GM23338 (cell line): Measurements from ENCODE around the gene CHRM5. TPM values are rescaled to one million over a fixed set of nuclear protein-coding genes. Genes with fewer than 3 reads are reported as not detected.

ENCODE experiments used
- ATAC-seq: fragments of 200-7000 bp; cut with Tn5 transposase; 3 replicates; pipeline ENCODE4 v1.9.1; 2020
- DNase-seq: peaks from one replicate; pipeline ENCODE4 v3.0.0-alpha.2; 2015; ENCODE audit warnings: low spot score
- H2AFZ ChIP-seq: fragments of 200-600 bp; sonication (generic); 2 replicates; pipeline ENCODE4 v1.8.0; 2016; ENCODE audit warnings: antibody characterized with exemption, mild to moderate bottlenecking, moderate library complexity
- H3F3A ChIP-seq: fragments of 200-600 bp; sonication (generic); replicated peaks from 2 replicates; pipeline ENCODE4 v1.8.0; 2017; ENCODE audit warnings: antibody characterized with exemption, mixed run types, low read depth
- H3K27ac ChIP-seq: fragments of 200-600 bp; sonication (generic); 2 replicates; pipeline ENCODE4 v1.6.1; 2016; ENCODE audit warnings: low read depth
- H3K27me3 ChIP-seq: fragments of 200-600 bp; sonication (generic); 2 replicates; pipeline ENCODE4 v1.8.0; 2016; ENCODE audit warnings: mild to moderate bottlenecking, mixed run types, moderate library complexity; ENCODE audit not compliant: insufficient read depth
- H3K36me3 ChIP-seq: fragments of 200-600 bp; sonication (generic); 2 replicates; pipeline ENCODE4 v1.8.0; 2016; ENCODE audit warnings: mild to moderate bottlenecking; ENCODE audit not compliant: insufficient read depth
- H3K4me1 ChIP-seq: fragments of 200-600 bp; sonication (generic); 2 replicates; pipeline ENCODE4 v1.8.0; 2016; ENCODE audit warnings: mild to moderate bottlenecking, moderate library complexity; ENCODE audit not compliant: insufficient read depth
- H3K4me2 ChIP-seq: fragments of 200-600 bp; sonication (generic); 2 replicates; pipeline ENCODE4 v1.7.1; 2017; ENCODE audit warnings: mixed run types
- H3K4me3 ChIP-seq: fragments of 200-600 bp; sonication (generic); 2 replicates; pipeline ENCODE4 v1.6.1; 2016; ENCODE audit warnings: mixed run types
- H3K79me2 ChIP-seq: fragments of 200-600 bp; sonication (generic); replicated peaks from 2 replicates; pipeline ENCODE4 v1.8.0; 2017; ENCODE audit warnings: mild to moderate bottlenecking; ENCODE audit not compliant: insufficient read depth
- H3K9me2 ChIP-seq: fragments of 200-600 bp; sonication (generic); 2 replicates; pipeline ENCODE4 v1.8.0; 2017; ENCODE audit not compliant: insufficient read depth
- H4K20me1 ChIP-seq: fragments of 200-600 bp; sonication (generic); replicated peaks from 2 replicates; pipeline ENCODE4 v1.8.0; 2017; ENCODE audit warnings: mild to moderate bottlenecking; ENCODE audit not compliant: insufficient read depth
- H3K27ac Mint-ChIP-seq: 2 replicates; pipeline ENCODE4 v1.8.0; 2020; ENCODE audit warnings: inconsistent platforms, mild to moderate bottlenecking, moderate library complexity, mixed read lengths
- H3K27me3 Mint-ChIP-seq: 3 replicates; pipeline ENCODE4 v1.8.0; 2022; ENCODE audit warnings: low read depth, mild to moderate bottlenecking, moderate library complexity, mixed read lengths, inconsistent platforms; ENCODE audit not compliant: insufficient read depth, poor library complexity
- H3K36me3 Mint-ChIP-seq: 3 replicates; pipeline ENCODE4 v1.8.0; 2021; ENCODE audit warnings: low read depth, mild to moderate bottlenecking, inconsistent platforms, moderate library complexity, mixed read lengths
- H3K4me1 Mint-ChIP-seq: 3 replicates; pipeline ENCODE4 v1.8.0; 2020; ENCODE audit warnings: mild to moderate bottlenecking, inconsistent platforms, mixed read lengths
- H3K4me3 Mint-ChIP-seq: 3 replicates; pipeline ENCODE4 v1.8.0; 2021; ENCODE audit warnings: moderate library complexity, mild to moderate bottlenecking, inconsistent platforms, mixed read lengths
- H3K9me3 Mint-ChIP-seq: 3 replicates; pipeline ENCODE4 v1.8.0; 2020; ENCODE audit warnings: moderate library complexity, mild to moderate bottlenecking, inconsistent platforms, mixed read lengths
- CREB1 ChIP-seq: fragments of 250-450 bp; sonication (Bioruptor Pico); IDR thresholded peaks from 2 replicates; pipeline ENCODE4 v1.5.0; 2020; ENCODE audit warnings: low read depth, mild to moderate bottlenecking, moderate library complexity
- CTCF ChIP-seq, 2 experiments: fragments of 200-600 bp in 1 of 2; sonication (generic) in 1 of 2; conservative IDR thresholded peaks; 2 replicates each; pipeline versions ENCODE4 v1.5.1 to v1.6.1; 2016 to 2017; ENCODE audit warnings: antibody characterized with exemption in 2 of 2, low read depth in 2 of 2, mild to moderate bottlenecking in 2 of 2, moderate library complexity in 1 of 2
- EZH2 ChIP-seq: fragments of 200-600 bp; sonication (generic); IDR thresholded peaks from one replicate; pipeline ENCODE4 v1.8.0; 2017; ENCODE audit warnings: antibody characterized with exemption, mild to moderate bottlenecking, low read depth; ENCODE audit not compliant: unreplicated experiment
- EZH2phosphoT487 ChIP-seq: fragments of 200-600 bp; sonication (generic); IDR thresholded peaks from one replicate; pipeline ENCODE4 v1.8.1; 2018; ENCODE audit warnings: antibody characterized with exemption; ENCODE audit not compliant: unreplicated experiment
- NANOG ChIP-seq: IDR thresholded peaks from 2 replicates; pipeline ENCODE4 v1.6.1; 2016; ENCODE audit warnings: antibody characterized with exemption, borderline replicate concordance
- POLR2AphosphoS5 ChIP-seq: IDR thresholded peaks from 2 replicates; pipeline ENCODE4 v1.6.1; 2016; ENCODE audit warnings: antibody characterized with exemption, low read depth
- STAT1 ChIP-seq: IDR thresholded peaks from one replicate; pipeline ENCODE4 v1.6.1; 2016; ENCODE audit warnings: antibody characterized with exemption; ENCODE audit not compliant: unreplicated experiment
- ZNF462 ChIP-seq: fragments of 250-450 bp; sonication (Bioruptor Pico); IDR thresholded peaks from 2 replicates; pipeline ENCODE4 v1.5.0; 2020; ENCODE audit warnings: mild to moderate bottlenecking, moderate library complexity
- polyA plus RNA-seq: library from polyadenylated mRNA; unstranded; fragments of >200 nt; fragmentation: Nextera tagmentation; extraction: Ambion mirVana; gene quantifications from 2 replicates; pipeline ENCODE4 v1.2.1, GENCODE V29; 2016
- total RNA-seq: library from RNA; depleted of rRNA; stranded (reverse); fragments of >200 nt; shearing (Covaris generic); gene quantifications from 2 replicates; pipeline ENCODE4 v1.2.3, GENCODE V29; 2014

CHRM5 gene
- total and polyA plus RNA-seq, 2 experiments from 2014 or later = not detected

GRCh38 chr15:34107315-34107714 lies 139.0 kb downstream of the CHRM5 start:
- no peak overlapping the region for H3K4me3 ChIP-seq

More at GRCh38 chr15:34107315-34107714, 139.0 kb downstream of the CHRM5 start:
- H2AFZ ChIP-seq = no peak overlapping the region
- Mint-ChIP-seq H3K4me3 (no peak overlapping the region), H3K4me1 (peaks cover 6% of the 10 kb centered on the region; the same call in 2 of the 3 replicates), H3K9me3 (peaks cover 4% of the 10 kb centered on the region; the same call in 2 of the 3 replicates), H3K27ac (no peak overlapping the region), H3K27me3 (peaks cover 3% of the 10 kb centered on the region), H3K36me3 (no peaks in the 10 kb centered on the region)
- H3F3A ChIP-seq = 0 out of 2 replicates have a peak, but pooled peaks cover 3% of the 10 kb centered on the region
- TF ChIP-seq CTCF (conservative IDR thresholded peaks at IDR 0.05; ENCODE audit: low read depth in 2 of 2) (no peak), EZH2 (no peak), ZNF462 (CRISPR knock-in tag) (no peak), POLR2AphosphoS5 (no peak), EZH2phosphoT487 (no peak), NANOG (no peak), CREB1 (CRISPR knock-in tag) (no peak), STAT1 (no peak)
- no peak overlapping the region for H3K27ac ChIP-seq
- H3K27me3 ChIP-seq = no peaks in the 10 kb centered on the region
- H3K9me2 ChIP-seq = no peaks in the 10 kb centered on the region
- no peaks in the 10 kb centered on the region for H3K36me3 ChIP-seq
- ATAC-seq = no peak
- no peak overlapping the region for H3K4me2 ChIP-seq
- H4K20me1 ChIP-seq = no peaks in the 10 kb centered on the region
- DNase-seq = no peak
- no peaks in the 10 kb centered on the region for H3K79me2 ChIP-seq
- no peaks in the 10 kb centered on the region for H3K4me1 ChIP-seq
